Right atrium auricular region (tissue), 2 donors: ENCODE measurements around the gene NELL1. TPM values are rescaled to one million over a fixed set of nuclear protein-coding genes. Genes with fewer than 3 reads are reported as not detected.

ENCODE experiments used
- DNase-seq: peaks from one replicate; pipeline ENCODE4 v3.0.0-alpha.2; 2019; ENCODE audit warnings: low spot score
- H3K27ac ChIP-seq, 2 donors: fragments of 200-600 bp; sonication (generic); 1 replicate in 1 of 2; 2 replicates in 1 of 2; pipeline ENCODE4 v1.5.1; 2016 to 2019
- H3K27me3 ChIP-seq, 2 donors: fragments of 200-600 bp; sonication (generic); one replicate each; pipeline versions ENCODE4 v1.5.1 to v1.6.0; 2017 to 2019
- H3K36me3 ChIP-seq: fragments of 200-600 bp; sonication (generic); one replicate; pipeline ENCODE4 v1.5.1; 2016
- H3K4me1 ChIP-seq, 2 donors: fragments of 200-600 bp; sonication (generic); one replicate each; pipeline versions ENCODE4 v1.5.1 to v1.6.0; 2017 to 2019
- H3K4me3 ChIP-seq, 2 donors: fragments of 200-600 bp; sonication (generic); 1 replicate in 1 of 2; 2 replicates in 1 of 2; pipeline ENCODE4 v1.5.1; 2017 to 2019; ENCODE audit warnings: mild to moderate bottlenecking in 1 of 2, moderate library complexity in 1 of 2
- H3K9me3 ChIP-seq, 2 donors: fragments of 200-600 bp; sonication (generic); one replicate each; pipeline ENCODE4 v1.5.1; 2019
- CTCF ChIP-seq, 2 donors: fragments of 200-600 bp; sonication (generic); IDR thresholded peaks; one replicate each; pipeline ENCODE4 v1.5.1; 2019; ENCODE audit warnings: antibody characterized with exemption in 2 of 2
- total RNA-seq, 2 donors: library from RNA; depleted of rRNA; stranded (reverse); fragments of >200 nt; gene quantifications; one replicate each; pipeline ENCODE4 v1.1.0, GENCODE V29; 2016

The NELL1 gene
- total RNA-seq, 2 donors from 2014 or later, result not detected

GRCh38 chr11:21564833-21565682 lies 895.7 kb downstream of the NELL1 start:
- no peak for DNase-seq
- H3K9me3 ChIP-seq, result no peaks in the 10 kb centered on the region
- no peaks in the 10 kb centered on the region for H3K27me3 ChIP-seq
- no peak overlapping the region for H3K4me3 ChIP-seq
- H3K36me3 ChIP-seq, result no peaks in the 10 kb centered on the region
- H3K27ac ChIP-seq, result no peak overlapping the region
- H3K4me1 ChIP-seq, result no peaks in the 10 kb centered on the region
- TF ChIP-seq CTCF (IDR thresholded peaks at IDR 0.05), result no peak

GRCh38 chr11:21566521-21567117 lies 897.2 kb downstream of the NELL1 start:
- H3K4me3 ChIP-seq, result no peak overlapping the region
- no peak for DNase-seq
- no peaks in the 10 kb centered on the region for H3K36me3 ChIP-seq
- TF ChIP-seq CTCF (IDR thresholded peaks at IDR 0.05), result no peak
- H3K4me1 ChIP-seq, result no peaks in the 10 kb centered on the region
- H3K27ac ChIP-seq, result no peak overlapping the region
- no peaks in the 10 kb centered on the region for H3K27me3 ChIP-seq
- H3K9me3 ChIP-seq, result no peaks in the 10 kb centered on the region

- no peak for DNase-seq
These were observed 898.4 kb downstream of the NELL1 start for GRCh38 chr11:21567645-21568290.

GRCh38 chr11:21572210-21572609 lies 902.8 kb downstream of the NELL1 start:
- no peaks in the 10 kb centered on the region for H3K36me3 ChIP-seq

More at GRCh38 chr11:21567645-21568290, 898.4 kb downstream of the NELL1 start:
- no peaks in the 10 kb centered on the region for H3K36me3 ChIP-seq
- H3K4me1 ChIP-seq, result no peaks in the 10 kb centered on the region
- no peak overlapping the region for H3K27ac ChIP-seq
- H3K4me3 ChIP-seq, result no peak overlapping the region
- H3K9me3 ChIP-seq, result no peaks in the 10 kb centered on the region
- TF ChIP-seq CTCF (IDR thresholded peaks at IDR 0.05), result no peak
- no peaks in the 10 kb centered on the region for H3K27me3 ChIP-seq

GRCh38 chr11:21582791-21583190 lies 913.4 kb downstream of the NELL1 start:
- no peaks in the 10 kb centered on the region for H3K27me3 ChIP-seq
- DNase-seq, result no peak
- H3K4me1 ChIP-seq, result no peaks in the 10 kb centered on the region
- H3K36me3 ChIP-seq, result no peaks in the 10 kb centered on the region
- H3K27ac ChIP-seq, result no peak overlapping the region
- no peak for TF ChIP-seq CTCF (IDR thresholded peaks at IDR 0.05)
- no peaks in the 10 kb centered on the region for H3K9me3 ChIP-seq
- no peak overlapping the region for H3K4me3 ChIP-seq

More at GRCh38 chr11:21572210-21572609, 902.8 kb downstream of the NELL1 start:
- no peaks in the 10 kb centered on the region for H3K27me3 ChIP-seq
- no peak for DNase-seq
- no peak overlapping the region for H3K4me3 ChIP-seq
- no peak for TF ChIP-seq CTCF (IDR thresholded peaks at IDR 0.05)
- H3K27ac ChIP-seq, result no peak overlapping the region
- no peaks in the 10 kb centered on the region for H3K9me3 ChIP-seq
- H3K4me1 ChIP-seq, result no peaks in the 10 kb centered on the region
